Stimulated activated CD4-positive, alpha-beta T cell treated with anti-CD3 and anti-CD28 coated beads, Interleukin-1b, Interleukin-23, amount 100 ng/mL, for 24 hours (primary cell): ENCODE results near the gene PRR29.

Experiments
- DNase-seq, 4 experiments: peaks; one replicate each; pipeline ENCODE4 v3.0.0-alpha.2; 2020; ENCODE audit warnings: low read depth in 4 of 4, low spot score in 1 of 4

PRR29 gene

DNA sequence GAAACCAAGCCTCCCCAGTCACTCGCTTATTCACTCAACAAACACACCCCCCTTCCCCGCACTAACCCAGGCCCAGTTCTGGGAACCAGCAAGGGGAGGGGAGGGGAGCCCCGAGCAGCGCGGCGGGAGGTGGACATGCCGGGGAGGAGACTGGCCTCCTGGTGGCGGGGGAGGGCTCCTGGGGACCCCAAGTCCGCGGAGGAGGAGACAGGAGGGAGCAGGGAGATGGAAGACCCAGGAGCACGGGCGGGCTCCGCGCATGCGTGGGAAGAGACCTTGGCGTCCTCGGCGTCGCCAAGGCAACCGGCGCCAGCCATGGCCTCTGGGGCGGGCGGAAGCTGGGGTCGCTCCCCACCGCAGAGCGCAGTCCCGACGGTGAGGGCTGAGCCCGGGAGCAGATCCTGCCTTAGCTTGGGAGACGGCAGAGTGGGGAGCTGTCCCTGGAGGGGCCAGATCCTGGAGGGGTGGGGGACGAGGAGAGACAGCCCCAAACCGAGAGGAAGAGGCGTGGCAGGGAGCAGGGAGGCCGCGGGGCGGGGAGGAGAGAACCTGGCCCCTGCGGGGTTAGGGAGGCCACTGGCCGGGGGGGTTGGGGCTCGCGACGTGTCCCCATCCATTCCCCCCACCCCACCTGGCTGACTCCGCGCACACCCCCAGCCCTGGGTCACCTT, at the start of gene PRR29:
PRR29 (plus strand) TSS at position 302 of the 671 bp plus-strand sequence; CDS start at position 316, 14 bp downstream.
- peak in 3 of 4 experiments; percentile 39 to 61 (median 58) for DNase-seq

DNA sequence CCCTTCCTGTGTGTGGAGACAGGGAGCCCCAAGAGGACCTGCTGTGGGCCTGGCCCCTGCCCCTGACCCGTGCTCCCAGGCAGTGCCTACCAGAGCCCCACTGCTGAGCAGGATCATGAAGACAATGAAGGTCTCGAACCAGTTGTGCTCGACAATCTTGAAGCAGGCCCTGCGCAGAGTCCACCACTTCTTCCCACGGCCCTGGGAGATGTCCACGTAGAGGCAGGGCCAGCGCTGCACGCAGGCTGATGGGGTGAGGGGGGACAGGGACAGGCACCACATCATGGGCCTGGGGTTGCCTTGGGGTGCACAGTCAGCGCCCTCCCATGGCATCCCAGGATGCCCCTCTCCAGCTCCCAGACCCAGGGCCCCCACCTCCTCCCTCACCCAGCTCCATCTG, 49.6 kb upstream of the PRR29 start:
- DNase-seq, result no peak

DNA sequence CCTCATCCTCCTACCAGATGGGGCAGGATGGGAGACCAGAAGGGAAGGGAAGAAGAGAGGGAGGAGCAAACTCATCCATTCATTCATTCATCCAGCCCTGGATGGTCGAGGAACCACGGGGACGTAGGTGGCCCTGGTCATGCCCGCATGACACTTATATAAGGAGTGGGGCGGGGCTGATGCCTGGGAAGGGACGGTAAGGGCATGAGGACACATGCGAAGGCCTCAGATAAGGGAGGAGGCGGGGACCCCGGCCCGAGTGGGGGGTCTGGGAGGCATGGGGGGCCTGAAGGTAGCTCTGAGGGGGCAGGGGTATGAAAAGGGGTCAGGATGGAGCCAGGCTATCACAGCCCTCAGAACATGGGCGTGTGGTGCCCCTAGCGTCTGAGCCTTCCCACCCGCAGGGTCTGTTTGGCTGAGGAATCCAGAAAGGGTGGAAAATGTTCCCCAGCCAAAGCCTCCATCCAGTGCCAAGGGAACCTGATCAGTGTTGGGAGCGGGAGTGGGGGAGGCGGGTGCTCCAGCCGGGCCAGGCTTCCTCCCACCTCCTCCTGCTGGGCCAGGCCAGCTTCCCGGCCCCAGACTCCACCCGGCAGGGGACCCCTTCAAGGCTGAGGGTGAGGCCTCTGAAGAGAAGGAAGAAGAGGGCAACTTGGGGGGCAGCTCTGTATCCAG, 48.4 kb upstream of the PRR29 start:
- DNase-seq, result no peak

DNA sequence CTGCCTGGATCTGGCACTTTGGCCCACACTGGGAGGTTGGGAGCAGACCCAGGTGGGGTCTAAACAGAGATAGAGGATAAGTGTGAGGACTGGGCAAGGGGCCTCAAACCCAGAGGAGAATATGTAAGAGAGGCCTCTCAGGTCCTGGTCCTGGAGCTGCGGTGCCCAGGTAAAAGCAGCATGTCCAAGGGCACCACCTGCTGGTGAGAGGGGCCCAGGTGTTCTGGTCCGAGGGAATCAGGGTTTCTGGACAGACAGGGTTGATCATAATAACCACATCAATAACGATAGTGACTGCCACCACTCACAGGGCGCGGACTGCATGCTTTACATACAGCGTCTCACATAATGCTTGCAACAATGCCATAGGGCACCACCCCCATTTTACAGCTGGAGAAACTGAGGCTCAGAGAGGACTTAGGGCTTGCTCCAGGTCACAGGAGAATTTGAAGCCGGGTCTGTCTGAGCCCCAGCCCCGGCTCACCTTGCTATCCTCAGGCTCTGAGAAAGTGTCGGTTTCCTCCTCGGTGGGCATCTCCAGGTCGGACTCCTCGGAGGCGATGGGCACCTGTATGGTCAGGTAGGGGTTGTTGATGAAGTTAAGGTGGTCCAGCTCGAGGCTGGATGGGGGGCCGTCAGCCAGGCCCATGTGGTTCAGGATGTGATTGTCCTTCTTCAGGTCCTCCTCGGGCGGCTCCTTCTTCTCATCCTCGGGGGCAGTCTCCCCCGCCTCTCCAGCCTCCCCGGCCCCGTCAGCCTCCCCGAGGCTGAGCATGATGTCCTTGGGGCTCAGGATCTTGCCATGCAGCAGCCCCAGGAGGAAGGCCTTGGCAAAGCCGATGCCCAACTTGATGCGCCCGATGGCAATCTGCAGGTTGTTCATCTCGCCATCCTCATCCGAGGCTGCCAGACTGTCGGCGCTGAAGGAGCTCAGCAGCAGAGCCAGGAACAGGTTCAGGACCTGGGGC, 46.9 kb upstream of the PRR29 start:
- no peak for DNase-seq

DNA sequence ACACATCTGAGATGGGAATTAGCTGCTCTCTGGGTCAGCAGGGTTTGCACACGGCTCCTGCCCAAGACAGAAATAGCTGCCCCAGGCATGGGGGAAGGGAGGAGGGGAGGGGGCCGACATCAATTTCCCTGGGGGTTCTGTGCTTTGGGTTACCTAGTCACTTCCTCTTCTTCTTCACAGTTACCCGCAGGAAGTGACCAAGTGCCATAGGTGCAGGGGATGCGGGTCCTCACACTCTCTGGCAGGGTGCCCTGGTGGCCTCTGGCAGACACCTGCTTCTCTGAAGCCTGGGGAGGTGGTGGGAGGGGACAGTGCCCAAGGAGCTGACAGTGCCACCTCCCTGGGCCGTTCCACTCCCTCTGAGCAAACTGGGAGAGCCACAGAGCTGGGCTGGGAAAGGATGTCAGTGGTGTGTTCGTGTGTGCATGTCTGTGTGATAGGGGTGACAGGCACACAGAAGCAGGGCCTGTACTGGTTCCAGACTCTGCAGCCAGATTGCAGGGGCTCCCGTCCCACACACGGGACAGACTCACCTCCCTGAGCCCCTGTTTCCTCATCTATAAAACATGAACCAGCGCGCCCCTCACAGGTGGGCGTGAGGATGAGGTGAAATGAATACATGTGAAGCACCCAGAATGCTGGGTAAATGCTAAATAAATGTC, 43.6 kb upstream of the PRR29 start:
- DNase-seq, result no peak

DNA sequence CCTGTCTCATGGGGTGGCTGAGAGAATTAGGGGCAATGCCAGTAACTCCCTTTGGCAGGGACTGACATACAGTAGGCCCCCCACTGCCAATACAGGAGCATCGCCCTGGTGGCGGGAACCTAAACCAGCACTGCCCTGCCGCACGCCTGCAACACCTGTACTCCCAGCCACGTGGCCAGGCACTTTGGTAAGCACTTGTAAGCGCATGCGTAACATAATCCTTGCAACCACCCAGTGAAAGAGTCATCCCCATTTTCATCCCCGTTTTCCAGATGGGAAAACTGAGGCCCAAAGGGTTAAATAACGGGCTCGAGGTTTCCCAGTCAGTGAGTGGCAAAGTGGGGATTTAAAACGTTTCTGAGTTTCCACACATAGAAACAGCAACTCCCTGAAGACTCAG, 42.9 kb upstream of the PRR29 start:
- no peak for DNase-seq

DNA sequence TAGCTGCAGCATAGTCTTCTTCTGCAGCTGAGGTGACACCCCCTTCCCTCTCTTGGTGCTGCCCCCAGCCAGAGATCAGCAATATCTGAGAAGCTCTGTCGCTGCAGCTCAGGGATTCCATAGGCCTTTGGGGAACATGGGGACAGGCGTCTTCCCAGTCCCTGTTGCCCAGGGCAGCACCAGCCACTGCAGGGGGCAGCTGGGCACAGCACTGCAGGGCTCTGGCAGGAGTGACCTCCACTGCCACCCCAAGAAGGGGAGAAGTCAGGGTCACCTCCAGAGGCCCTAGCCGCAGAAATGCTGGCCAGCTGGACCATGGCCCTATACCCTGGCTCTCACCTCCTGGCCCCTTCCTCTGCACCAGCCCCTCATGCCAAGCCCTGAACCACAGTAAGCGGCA, 42.4 kb upstream of the PRR29 start:
- DNase-seq, result no peak

DNA sequence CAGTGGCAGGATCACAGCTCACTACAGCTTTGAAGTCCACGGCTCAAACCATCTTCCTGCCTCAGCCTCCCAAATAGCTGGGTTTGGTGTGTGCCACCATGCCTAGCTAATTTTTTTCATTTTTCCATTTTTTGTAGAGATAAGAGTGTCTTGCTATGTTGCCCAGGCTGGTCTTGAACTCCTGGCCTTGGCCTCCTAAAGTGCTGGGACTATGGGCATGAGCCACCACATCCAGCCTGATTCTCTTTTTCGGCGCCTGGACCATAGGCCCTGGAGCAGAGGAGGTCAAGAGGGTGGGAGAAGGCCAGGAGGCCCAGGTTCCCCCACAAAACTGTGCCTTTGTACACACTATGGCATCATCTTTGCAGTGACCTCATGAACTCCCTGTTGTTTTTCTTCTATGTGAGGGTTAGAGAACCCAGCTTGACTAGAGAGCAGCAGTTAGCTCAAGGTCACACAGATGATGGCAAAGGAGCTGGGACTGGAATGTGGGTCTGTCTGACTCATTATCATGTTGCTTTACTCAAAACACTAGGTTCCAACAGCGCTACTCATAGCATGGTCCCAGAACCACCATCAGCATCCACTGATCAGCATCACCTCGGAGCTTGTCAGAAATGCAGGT, 41.7 kb upstream of the PRR29 start:
- no peak for DNase-seq

DNA sequence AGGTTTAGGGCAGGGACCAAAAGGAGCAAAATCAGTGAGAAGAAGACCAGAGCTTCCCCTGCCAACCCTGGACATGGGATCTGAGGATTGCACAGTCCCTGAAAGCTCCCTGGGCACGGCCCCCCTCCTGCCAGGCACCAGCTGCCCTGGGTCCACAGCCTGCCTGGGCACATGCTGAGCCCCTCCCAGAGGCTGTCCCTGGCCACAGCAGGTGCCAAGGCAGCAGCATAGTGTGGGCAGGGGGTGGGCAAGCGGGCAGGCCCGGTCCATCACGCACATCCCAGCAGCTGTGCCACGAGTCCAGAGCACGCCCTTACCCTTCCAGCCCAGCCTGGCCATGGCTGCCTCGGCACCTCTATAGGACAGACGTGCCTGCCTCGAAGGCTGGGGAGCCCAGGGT, 38.1 kb upstream of the PRR29 start:
- no peak for DNase-seq

DNA sequence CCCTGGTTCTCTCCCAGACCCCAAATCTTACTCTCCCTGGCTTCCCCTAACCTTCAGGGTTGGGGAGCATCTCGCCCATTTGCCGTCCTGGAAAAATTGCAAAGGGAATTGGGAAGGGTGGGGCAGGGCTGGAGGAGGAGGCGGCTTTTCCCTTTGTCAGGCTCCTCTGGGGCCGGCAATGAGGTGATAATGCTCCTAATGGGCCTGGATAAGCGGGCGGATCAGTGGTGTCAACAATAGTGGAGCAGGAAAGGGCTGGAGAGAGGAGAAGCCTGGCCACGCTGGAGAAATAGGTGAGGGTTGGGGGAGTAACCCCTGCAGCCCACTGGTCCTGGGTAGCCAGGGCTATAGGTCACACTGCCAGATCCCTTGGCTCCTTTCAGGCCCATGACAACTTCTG, 37.7 kb upstream of the PRR29 start:
- DNase-seq, result no peak

DNA sequence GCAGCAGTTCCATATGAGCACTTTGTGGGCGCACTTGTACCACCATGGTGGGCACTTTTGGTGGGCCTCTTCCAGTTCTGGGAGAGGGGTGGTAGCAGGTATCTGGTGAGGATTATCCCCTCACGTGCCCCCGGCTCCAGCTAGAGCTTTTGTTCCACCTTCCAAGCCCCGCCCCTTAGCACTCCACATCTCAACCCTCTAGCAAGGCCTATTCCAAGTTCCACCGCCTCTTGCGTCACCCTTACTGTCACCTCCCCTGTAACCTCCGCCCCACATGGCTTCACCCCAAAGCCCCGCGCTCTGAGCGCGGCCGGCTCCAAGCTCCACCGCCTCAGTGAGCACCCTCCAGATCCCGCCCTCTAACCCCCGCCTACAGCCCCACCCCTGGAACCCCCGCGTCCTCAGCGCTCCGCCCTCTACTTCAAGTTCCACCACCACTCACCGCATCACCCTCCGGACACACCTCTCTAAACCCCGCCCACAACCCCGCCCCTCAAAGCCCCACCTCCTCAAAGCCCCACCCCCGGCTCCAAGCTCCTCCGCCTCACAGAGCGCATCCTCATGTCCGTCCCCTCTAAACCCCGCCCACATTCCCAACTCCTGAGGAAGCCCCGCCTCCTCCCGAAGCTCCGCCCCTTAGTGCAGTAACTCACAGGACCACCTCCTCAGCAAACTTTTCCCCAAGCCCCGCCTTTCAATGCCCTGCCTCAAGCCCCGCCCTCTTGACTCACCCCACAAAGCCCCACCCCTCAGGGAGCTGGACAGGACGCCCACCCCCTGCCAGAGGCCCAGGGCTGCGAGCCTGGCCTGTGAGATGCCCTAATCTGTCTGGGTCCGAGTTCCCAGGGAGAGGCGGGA, 36.6 kb upstream of the PRR29 start:
- peak in 3 of 4 experiments; percentile 13 to 34 (median 30) for DNase-seq

DNA sequence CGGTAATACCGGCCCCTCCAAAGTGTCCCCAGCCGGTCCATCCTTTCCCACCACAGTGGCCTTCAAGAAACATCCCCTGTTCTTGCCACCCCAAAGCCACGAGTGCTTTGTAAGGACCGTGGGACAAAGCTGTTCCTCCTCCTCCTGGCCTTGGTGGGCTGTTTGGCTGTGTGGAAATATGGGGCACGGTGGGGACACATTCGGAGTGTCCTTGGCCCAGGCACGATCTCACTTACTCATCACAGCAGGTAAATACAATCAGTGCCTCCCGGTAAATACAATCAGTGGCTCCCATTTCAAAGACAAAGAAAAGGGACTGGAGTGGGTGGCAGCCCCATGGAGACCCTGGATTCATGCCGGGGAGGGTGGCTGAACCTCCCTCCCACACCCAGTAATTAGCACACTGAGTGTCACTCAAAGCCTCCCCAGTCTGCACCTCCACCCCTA, 35.8 kb upstream of the PRR29 start:
- DNase-seq, result no peak

DNA sequence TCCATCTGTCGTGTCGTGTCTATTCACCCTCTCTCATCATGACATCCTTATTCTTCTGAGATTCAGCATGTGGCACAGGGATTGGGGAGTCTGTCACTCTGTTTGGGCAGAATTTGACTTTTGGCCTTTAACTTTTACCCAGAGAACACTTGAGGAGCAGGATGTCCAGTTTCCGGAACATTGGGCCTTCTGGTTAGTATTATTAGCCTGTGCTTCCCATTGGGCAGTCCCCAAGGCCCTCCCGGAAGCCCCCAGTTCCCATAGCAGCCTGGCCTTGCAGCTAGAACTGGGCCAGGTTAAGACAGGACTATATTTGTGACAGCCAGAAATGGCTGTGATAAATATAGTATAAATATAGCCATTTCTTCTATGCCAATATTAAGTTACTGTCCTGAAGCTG, 35.0 kb upstream of the PRR29 start:
- no peak for DNase-seq

DNA sequence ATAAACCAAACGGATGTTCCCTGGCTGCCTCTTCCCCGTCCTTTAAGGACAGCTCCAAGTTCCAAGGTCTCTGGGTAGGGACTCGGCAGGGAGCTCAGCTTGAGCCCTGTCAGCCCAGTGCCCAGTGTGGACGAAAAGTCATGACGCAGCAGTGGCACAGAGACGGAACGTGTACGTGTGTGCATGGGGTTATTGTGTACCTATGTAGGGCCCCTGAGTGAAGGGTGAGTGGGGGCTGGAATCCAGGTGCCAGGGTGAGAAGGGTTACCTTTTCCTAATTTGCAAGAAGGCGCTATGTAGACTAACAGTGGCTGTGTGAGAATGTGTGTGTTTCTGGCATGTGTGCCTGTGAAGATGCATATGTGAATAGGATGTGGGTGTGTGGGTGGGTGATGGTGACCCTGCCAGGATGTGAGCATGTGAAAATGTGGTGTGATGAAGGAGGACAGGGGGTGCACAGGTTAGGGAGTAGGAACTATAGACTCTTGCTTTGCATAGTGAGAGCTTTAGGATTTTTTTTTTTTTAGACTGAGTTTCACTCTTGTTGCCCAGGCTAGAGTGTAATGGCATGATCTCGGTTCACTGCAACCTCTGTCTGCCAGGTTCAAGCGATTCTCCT, 31.4 kb upstream of the PRR29 start:
- DNase-seq, result no peak

DNA sequence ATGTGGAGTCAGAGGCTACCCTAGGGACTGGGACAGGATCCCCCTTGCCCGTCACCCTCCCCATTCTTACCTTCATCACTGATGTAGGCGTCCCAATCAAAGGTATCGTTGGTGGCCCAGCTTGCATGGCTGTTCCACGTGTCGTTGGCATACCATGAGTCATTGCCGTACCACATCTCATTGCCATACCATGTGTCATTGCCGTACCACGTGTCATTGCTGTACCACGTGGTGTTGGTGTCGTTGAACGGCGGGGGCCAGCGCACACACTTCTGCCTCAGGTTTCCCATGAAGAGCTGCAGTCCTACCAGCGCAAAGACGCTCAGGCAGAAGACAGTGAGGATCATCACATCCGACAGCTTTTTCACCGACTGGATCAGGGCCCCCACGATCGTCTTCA, 30.2 kb upstream of the PRR29 start:
- no peak for DNase-seq

DNA sequence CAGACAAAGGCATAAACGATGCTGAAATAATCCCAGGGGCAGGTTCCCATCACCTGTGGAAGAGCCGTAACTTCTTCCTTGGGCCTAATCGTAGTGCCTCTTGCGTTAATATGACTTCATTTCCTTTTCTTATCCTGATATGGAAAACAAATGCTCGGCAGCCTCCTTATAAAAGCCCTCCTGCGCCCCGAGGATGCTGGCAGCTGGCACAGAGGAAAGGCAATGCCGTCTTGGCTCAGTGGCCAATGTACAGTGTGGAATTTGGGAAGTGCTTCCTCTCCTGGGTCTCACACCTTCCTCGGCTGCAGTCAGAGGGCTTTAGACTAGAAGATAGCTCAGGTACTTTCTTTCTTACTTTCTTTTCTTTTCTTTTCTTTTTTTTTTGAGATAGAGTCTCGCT, 28.9 kb upstream of the PRR29 start:
- no peak for DNase-seq

DNA sequence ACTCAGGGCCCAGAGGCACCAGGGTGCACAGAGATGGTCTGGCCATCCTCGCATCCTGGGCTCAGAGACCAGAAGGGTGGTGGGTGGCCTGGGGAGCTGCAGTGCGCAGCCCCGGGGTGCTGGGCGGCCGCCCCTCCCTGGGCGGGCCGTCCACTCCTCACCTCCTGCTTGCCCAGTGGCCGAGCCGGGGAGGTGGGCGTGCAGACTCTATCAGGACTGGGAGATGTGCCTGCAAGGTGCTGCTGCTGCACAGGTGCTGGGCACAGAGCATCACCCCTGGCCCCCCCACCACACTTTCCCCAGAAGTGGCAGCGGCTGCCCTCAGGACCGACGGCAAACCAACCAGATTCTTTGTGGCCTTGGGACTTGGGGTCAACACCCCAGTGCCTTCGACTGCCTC, 25.4 kb upstream of the PRR29 start, which contains the start of gene SCN4A:
SCN4A (minus strand) TSS at position 123 of the 400 bp plus-strand sequence; CDS start at position 46, 77 bp downstream.
- no peak for DNase-seq

DNA sequence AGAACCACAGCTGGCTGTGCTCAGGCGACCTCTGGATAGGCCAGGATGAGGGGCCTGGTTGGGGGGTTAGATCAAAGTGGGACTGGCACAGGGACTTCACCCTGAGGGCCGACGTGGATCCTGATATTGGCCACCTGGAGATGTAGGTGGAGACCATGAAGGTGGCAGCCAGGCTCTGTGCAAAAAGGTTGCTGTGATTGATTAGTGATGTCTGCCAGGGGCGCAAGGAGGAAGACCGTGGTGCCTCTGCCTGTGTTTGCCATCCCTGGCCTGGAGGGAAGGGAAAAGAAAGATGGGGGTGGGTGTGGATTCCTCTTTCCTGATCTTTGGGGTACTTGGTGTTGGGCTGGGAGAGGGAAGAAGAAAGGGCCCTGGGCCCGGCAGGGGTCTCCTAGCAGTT, 24.9 kb upstream of the PRR29 start:
- no peak for DNase-seq

DNA sequence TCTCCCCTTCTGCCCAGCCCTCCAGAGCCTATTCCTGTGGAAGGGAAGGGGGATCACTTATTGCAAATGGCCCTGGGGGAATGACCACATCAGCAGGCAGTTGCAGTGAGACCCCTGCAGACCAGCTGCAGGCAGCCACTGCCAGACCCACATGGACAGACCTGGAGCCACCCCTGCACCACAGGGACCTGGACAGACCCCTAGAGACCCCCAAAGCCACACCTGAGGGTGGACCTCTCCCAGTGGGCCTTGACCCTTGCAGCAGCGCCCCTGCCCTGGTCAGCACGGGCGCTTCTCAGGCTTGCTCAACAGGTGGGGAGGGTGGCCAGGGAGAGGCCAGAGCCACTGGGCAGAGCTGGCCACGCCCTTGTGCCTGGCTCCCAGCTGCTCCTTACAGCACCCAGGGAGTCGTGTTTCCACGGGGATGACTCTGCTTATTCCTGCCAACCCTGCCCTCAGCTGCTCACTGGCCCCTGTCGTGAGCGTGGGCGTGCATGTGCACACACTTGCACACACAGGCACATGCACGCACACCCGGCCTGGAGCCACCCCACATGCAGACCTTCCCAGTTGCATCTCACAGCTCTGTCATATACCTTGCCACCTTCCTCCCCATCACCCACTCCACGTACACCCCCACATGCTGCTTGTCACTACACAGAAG, 24.1 kb upstream of the PRR29 start:
- DNase-seq, result no peak
